ENCODE measurements around the gene DENND2C.

The DENND2C gene

GRCh38 chr1:114694540-114695310 is 24.9 kb upstream of the DENND2C start:
- Mint-ChIP-seq H3K4me1 (no peaks in the 10 kb centered on the region), H3K9me3 (no peaks in the 10 kb centered on the region), H3K27me3 (peaks cover 3% of the 10 kb centered on the region), H3K27ac (no peak overlapping the region), H3K36me3 (no peaks in the 10 kb centered on the region), H3K4me3 (no peak overlapping the region)

- no peaks in the 10 kb centered on the region for H3K36me3 Mint-ChIP-seq
- no peaks in the 10 kb centered on the region for H3K9me3 Mint-ChIP-seq
- no peak overlapping the region for H3K27ac Mint-ChIP-seq
- no peak overlapping the region for H3K4me3 Mint-ChIP-seq
- H3K27me3 Mint-ChIP-seq: peaks cover 7% of the 10 kb centered on the region
- no peaks in the 10 kb centered on the region for H3K4me1 Mint-ChIP-seq
Measured at GRCh38 chr1:114692947-114693346, 23.1 kb upstream of the DENND2C start.

DNA sequence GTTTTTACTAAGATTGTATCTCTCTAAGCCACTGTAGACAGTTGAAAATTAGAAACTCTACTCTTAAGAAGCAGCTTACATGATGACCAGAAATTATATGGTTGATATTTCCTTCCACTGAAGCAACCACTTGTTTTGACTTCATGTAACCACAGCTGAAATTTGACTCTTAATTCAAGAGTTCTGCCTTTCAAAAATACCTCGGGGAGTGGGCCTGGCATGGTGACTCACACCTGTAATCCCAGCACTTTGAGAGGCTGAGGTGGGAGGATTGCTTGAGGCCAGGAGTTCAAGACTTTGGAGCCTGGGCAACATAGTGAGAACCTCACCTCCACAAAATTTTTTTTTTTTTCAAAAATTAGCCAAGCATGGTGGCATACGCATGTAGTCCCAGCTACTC is 21.2 kb upstream of the DENND2C start:
- Mint-ChIP-seq H3K9me3 (no peaks in the 10 kb centered on the region), H3K4me1 (no peaks in the 10 kb centered on the region), H3K27me3 (peaks cover 9% of the 10 kb centered on the region), H3K36me3 (no peaks in the 10 kb centered on the region), H3K27ac (no peak overlapping the region), H3K4me3 (no peak overlapping the region)

GRCh38 chr1:114690148-114690547 is 20.3 kb upstream of the DENND2C start:
- H3K4me3 Mint-ChIP-seq: no peak overlapping the region
- H3K27ac Mint-ChIP-seq: no peak overlapping the region
- peaks cover 8% of the 10 kb centered on the region for H3K27me3 Mint-ChIP-seq
- H3K4me1 Mint-ChIP-seq: no peaks in the 10 kb centered on the region
- H3K9me3 Mint-ChIP-seq: no peaks in the 10 kb centered on the region
- no peaks in the 10 kb centered on the region for H3K36me3 Mint-ChIP-seq

DNA sequence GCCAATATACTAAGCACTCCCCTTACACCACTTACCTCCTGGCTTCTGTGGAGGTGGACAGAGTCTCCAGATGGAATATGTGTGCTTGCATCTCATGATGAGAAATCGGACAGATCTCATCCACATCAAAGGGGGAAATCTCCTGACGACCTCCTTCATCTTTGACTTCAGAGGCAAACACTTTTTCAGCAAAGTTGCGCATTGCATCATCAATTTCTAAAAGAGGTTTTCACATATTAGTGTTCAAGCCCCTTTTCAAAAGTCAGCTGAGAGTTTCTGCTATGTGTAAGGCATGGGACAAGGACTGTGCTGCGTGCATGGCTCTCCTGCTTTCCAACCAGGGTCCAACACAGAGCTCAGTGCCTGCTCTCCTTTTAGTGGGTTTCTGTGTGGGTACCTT is 18.7 kb upstream of the DENND2C start:
- Mint-ChIP-seq H3K4me3 (no peak overlapping the region), H3K36me3 (no peaks in the 10 kb centered on the region), H3K27me3 (peaks cover 10% of the 10 kb centered on the region), H3K27ac (no peak overlapping the region), H3K4me1 (no peaks in the 10 kb centered on the region), H3K9me3 (no peaks in the 10 kb centered on the region)

- H3K9me3 Mint-ChIP-seq: no peaks in the 10 kb centered on the region
- H3K4me1 Mint-ChIP-seq: no peaks in the 10 kb centered on the region
- no peaks in the 10 kb centered on the region for H3K36me3 Mint-ChIP-seq
- no peak overlapping the region for H3K4me3 Mint-ChIP-seq
- H3K27ac Mint-ChIP-seq: no peak overlapping the region
- H3K27me3 Mint-ChIP-seq: peaks cover 14% of the 10 kb centered on the region
Measured at GRCh38 chr1:114685851-114686250, 16.0 kb upstream of the DENND2C start.

- Mint-ChIP-seq H3K9me3 (no peaks in the 10 kb centered on the region), H3K36me3 (no peaks in the 10 kb centered on the region), H3K4me1 (no peaks in the 10 kb centered on the region), H3K4me3 (no peak overlapping the region), H3K27ac (no peak overlapping the region), H3K27me3 (peaks cover 11% of the 10 kb centered on the region)
Measured at GRCh38 chr1:114677691-114678090, 7.8 kb upstream of the DENND2C start.

GRCh38 chr1:114676115-114676514 is 6.3 kb upstream of the DENND2C start:
- H3K4me3 Mint-ChIP-seq: no peak overlapping the region
- H3K27me3 Mint-ChIP-seq: peaks cover 9% of the 10 kb centered on the region
- no peaks in the 10 kb centered on the region for H3K36me3 Mint-ChIP-seq
- H3K4me1 Mint-ChIP-seq: no peaks in the 10 kb centered on the region
- H3K9me3 Mint-ChIP-seq: no peaks in the 10 kb centered on the region
- no peak overlapping the region for H3K27ac Mint-ChIP-seq

DNA sequence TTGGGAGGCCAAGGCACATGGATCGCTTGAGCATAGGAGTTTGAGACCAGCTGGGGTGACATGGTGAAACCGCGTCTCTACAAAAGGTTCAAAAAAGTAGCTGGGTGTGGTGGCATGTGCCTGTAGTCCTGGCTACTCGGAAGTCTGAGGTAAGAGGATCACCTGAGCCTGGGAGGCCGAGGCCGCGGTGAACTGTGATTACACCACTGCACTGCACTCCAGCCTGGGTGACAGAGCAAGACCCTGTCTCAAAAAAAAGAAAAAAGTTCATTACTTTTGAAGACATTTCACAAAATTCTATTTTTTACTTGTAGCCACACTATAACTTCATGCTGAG is 2.1 kb upstream of the DENND2C start:
- no peak overlapping the region for H3K27ac Mint-ChIP-seq
- no peaks in the 10 kb centered on the region for H3K9me3 Mint-ChIP-seq
- peaks cover 6% of the 10 kb centered on the region for H3K4me1 Mint-ChIP-seq
- H3K27me3 Mint-ChIP-seq: peaks cover 3% of the 10 kb centered on the region
- no peak overlapping the region for H3K4me3 Mint-ChIP-seq
- peaks cover 2% of the 10 kb centered on the region for H3K36me3 Mint-ChIP-seq

DNA sequence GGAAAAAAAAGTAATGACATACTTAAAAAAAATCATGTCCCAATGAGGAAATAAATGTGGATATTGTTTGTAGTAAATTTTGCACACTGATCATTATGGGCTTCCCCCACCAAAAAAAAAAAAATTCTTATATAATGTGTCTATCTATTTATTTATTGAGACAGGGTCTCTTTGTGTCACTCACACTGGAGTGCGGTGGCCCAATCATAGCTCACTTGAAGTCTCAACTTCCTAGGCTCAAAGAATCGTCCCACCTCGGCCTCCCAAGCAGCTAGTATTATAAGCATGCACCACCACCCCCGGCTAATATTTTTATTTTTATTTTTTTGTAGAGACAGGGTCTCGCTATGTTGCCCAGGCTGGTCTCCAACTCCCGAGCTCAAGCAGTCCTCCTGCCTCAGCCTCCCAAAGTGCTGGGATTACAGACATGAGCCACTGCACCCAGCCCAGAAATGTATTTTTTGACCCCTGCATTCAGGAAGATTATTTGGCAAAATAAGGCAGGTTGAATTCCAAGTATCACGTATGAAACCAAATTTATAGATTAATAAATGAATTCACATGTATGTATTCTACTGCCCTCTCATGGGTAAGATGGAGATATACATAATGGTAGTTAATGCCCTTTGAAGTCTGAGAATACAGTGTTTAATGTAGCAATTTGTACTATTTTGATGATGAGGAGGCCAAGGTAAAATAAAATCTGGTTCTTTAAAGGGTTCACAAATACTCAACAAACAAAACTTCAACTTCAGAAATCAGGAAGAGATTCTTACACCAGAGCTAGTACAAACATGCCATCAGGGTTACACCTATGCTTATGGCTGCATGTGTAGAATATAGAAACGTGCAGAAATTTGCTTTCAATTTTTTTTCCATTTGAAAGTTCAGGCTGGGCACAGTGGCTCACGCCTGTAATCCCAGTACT is 1.4 kb upstream of the DENND2C start:
- Mint-ChIP-seq H3K4me3 (peak overlapping the region; percentile 50), H3K36me3 (peaks cover 2% of the 10 kb centered on the region), H3K4me1 (peaks cover 6% of the 10 kb centered on the region), H3K27ac (no peak overlapping the region), H3K27me3 (peaks cover 3% of the 10 kb centered on the region), H3K9me3 (no peaks in the 10 kb centered on the region)

GRCh38 chr1:114670083-114671010 is 498 bp upstream of the DENND2C start:
- no peaks in the 10 kb centered on the region for H3K9me3 Mint-ChIP-seq
- H3K36me3 Mint-ChIP-seq: peaks cover 2% of the 10 kb centered on the region
- peaks cover 6% of the 10 kb centered on the region for H3K4me1 Mint-ChIP-seq
- peak overlapping the region; percentile 97 for H3K4me3 Mint-ChIP-seq
- H3K27me3 Mint-ChIP-seq: peaks cover 4% of the 10 kb centered on the region
- peak overlapping the region; percentile 24 for H3K27ac Mint-ChIP-seq

- Mint-ChIP-seq H3K9me3 (no peaks in the 10 kb centered on the region), H3K4me3 (peak overlapping the region; percentile 97), H3K36me3 (peaks cover 2% of the 10 kb centered on the region), H3K27ac (no peak overlapping the region), H3K27me3 (peaks cover 4% of the 10 kb centered on the region), H3K4me1 (peaks cover 6% of the 10 kb centered on the region)
Measured at GRCh38 chr1:114668784-114669561, 876 bp downstream of the DENND2C start.

- H3K4me3 Mint-ChIP-seq: peak overlapping the region; percentile 55
- H3K27ac Mint-ChIP-seq: no peak overlapping the region
- H3K9me3 Mint-ChIP-seq: no peaks in the 10 kb centered on the region
- peaks cover 4% of the 10 kb centered on the region for H3K27me3 Mint-ChIP-seq
- H3K4me1 Mint-ChIP-seq: peaks cover 6% of the 10 kb centered on the region
- peaks cover 2% of the 10 kb centered on the region for H3K36me3 Mint-ChIP-seq
Measured at GRCh38 chr1:114668373-114668772, 1.5 kb downstream of the DENND2C start.

DNA sequence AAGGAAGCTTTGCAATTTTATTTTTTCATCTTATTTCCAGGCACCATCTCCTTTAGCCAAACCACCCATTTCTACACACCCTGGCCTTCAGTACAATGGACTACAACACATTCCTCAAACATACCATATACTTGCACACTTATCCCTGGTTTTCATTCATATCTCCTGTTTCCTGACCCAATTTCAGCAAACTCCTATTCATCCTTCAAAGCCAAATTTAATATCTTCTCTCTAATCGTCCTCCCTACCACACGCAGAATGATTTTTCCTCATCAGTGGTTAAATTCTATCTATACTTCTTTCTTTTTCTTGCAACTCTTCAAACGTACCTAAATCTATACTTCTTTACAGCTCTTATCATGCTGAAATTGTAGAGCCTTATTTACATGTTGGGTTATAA is 2.9 kb downstream of the DENND2C start:
- Mint-ChIP-seq H3K27ac (no peak overlapping the region), H3K9me3 (no peaks in the 10 kb centered on the region), H3K36me3 (peaks cover 2% of the 10 kb centered on the region), H3K27me3 (peaks cover 4% of the 10 kb centered on the region), H3K4me3 (no peak overlapping the region), H3K4me1 (peaks cover 6% of the 10 kb centered on the region)

DNA sequence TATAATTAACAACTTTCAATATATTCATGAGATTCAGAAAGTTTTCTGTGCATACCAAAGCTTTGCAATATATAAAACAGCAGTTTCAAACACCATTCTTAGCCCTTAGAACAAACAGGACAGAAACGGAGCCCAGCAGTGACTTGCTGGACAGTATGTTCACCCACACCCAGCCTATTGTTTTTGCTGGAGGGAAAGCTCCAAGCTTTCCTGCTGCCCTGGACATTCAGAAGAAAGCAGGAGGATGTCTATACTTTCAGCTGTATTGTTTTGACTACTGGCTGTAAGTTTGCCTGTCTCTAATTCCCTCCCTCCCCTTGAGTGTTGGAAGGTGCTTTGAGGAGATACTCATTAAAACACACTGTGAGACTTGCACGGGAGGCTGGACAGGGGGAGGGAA is 9.6 kb downstream of the DENND2C start:
- H3K27ac Mint-ChIP-seq: no peak overlapping the region
- H3K9me3 Mint-ChIP-seq: no peaks in the 10 kb centered on the region
- no peaks in the 10 kb centered on the region for H3K4me1 Mint-ChIP-seq
- H3K27me3 Mint-ChIP-seq: peaks cover 3% of the 10 kb centered on the region
- H3K36me3 Mint-ChIP-seq: no peaks in the 10 kb centered on the region
- no peak overlapping the region for H3K4me3 Mint-ChIP-seq
